OCI-M2 (cell line): ENCODE measurements around the gene DGCR8.

Source experiments
- DNase-seq: peaks from one replicate; lab custom pipeline; 2025; ENCODE audit not compliant: unreplicated experiment; lab: John Stamatoyannopoulos, UW

Gene DGCR8

GRCh38 chr22:20089226-20089976 lies 9.4 kb downstream of the DGCR8 start:
- DNase-seq, result no peak

GRCh38 chr22:20089977-20090729 lies 10.1 kb downstream of the DGCR8 start:
- DNase-seq, result no peak

DNA sequence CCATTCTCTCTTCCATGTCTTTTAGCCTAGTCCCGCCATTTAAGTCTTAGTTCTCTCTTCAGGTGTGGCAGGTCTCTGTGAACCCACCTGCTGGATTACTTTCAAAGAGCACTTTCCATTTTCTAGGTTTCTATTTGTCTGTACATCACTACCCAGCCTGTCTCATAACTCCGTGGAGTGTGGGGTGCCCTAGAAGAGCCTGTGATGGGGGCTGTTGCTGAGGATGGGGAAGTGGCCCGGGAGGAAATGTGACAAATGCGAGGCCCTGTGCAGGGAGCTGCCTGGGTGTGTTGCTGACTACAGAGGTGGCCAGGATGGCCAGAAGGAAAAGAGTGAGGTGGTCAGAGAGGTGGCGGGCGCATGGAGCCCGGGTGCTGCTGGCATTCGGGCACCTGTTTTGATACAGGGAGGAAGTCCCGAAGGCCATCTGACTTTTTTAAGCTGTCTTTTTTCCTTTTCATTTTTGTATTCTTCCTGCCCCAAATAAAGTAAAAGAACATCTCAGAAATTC lies 10.7 kb downstream of the DGCR8 start:
- no peak for DNase-seq

- DNase-seq, result no peak
These were observed 11.8 kb downstream of the DGCR8 start for GRCh38 chr22:20091690-20092476.

GRCh38 chr22:20092477-20092854 lies 12.4 kb downstream of the DGCR8 start:
- no peak for DNase-seq

DNA sequence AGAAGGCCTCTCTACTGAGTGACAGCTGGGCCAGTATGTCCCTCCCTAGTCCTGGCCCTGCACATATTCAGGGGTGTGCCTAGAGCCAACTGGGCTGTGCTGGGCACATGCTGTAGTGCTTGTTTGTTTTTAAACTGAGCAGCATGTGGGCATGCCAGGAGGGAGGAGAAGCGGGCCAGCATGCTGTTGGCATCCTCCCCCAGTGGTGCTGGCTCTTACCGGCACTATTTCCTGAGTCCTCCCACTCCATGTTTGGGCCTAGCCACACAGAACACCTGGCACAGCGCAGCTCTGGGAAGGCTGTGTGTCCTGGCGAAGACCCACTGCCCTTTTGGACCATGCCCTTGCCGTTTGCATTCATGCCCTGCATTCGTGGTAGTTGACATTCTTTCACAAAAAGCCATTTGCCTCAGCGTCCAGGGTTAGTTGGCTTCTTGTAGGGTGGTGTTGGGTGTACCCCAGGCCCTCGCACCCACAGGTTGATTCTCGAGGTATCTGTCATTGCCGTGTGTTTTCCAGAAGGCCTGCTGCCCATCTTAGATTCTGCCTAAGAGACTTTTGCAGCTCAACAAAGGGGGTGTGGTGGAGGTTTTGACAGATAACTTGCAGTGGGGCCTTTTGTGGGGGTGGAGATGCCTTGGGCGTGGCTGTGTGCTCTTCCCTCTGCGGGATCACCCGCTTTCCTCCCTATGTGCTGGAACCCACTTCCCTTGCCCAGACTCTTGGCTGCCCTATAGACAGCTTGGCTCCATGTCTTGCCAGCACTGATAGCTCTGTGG lies 13.6 kb downstream of the DGCR8 start:
- DNase-seq, result no peak

DNA sequence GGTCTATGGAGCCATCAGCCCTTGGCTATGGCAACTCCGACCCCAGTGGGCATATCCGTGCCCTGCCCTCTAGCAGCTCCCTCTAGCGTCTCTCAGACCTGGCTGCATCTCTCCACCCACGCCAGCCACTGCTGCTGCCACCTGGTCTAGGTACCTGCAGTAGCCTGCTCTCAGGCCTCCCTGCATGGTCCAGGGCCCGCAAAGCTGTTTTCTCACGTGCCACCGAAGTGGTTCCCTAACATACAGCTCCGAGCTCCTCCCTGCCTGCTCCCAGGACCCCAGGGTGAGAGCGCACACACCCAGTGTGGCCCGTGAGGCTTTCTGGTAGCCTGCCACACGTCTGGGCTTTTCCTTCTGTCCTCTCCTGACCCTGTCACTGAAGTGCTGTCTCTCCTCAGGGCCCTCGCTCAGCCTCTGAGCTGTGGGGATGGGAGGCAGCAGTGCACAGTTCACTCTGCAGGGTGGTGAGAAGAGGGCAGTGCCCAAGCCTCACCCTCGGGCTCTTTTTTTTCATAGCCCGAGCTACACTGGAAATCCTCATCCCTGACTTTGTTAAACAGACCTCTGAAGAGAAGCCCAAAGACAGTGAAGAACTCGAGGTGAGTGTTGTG lies 14.3 kb downstream of the DGCR8 start:
- no peak for DNase-seq

DNA sequence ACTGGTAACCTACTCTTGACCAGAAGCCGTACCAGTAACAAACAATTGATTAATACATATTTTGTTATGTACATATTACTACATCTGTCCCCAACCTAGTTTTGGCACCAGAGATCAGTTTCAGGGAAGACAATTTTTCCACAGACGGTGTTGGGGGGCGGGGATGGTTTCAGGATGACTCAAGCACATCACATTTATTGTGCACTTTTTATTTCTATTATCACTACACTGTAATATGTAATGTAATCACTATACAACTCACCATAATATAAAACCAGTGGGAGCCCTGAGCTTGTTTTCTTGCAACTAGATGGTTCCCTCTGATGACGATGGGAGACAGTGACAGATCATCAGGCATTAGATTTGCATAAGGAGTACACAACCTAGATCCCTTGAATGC lies 15.5 kb downstream of the DGCR8 start:
- no peak for DNase-seq

DNA sequence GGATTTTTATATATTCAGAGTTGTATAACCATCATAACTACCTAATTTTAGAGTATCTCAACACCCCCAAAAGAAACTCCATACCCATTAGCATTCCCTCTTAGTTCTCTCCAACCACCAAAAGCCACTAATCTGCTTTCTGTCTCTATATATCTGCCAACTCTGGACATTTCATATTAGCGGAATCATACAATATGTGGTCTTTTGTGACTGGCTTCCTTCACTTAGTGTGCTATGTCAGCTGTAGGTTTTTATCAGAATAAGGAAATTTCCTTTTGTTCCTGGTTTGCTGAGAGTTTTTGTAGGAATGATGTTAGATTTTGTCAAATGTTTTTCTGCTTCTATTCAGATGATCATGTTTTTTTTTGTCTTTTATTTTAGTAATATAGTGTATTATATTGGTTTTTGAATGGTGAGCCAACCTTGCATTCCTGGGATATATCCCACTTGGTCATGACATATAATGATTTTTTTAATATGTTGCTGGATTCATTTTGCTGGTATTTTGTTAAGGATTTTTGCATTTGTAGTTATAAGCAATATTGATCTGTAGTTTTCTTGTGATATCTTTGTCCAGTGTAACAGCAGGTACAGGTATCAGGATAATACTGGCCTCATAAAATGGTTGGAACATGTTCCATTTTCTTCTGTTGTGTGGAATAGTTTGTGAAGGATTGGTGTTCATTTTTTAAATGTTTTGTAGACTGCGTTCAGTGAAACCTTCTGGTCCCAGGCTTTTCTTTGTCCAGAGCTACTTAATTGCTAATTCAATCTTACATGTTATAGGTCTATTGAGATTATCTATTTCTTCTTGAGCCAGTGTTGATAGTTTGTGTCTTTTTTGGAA lies 16.8 kb downstream of the DGCR8 start:
- no peak for DNase-seq

DNA sequence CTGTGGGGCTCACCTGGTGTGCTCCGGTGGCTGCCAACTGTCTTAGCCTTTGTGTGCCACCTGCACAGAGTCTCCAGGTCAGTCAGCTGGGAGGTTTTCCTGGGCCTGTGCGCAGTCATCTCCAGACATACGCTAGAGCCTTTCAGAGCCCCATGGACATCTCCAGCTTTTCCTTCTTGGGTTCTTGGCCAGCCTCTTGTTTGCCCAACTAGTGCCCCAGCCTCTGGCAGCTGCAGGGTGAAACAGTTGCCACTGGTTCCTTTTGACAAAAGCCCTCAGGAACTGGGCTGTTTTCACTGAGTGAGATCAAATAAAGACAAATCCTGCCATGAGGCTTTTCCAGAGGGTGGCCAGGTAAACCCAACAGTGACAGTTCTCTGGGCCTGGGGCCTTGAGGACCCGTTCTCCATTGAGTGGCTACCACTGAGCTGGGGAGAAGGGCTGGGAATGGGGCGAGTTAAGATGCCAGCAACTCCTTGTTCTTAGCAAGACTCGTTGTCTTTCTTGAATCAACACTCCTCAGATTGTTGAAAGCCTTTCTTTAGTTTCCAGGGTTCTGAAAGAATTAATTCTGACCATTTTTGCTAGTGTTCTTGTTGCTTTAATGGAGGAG lies 19.2 kb downstream of the DGCR8 start:
- DNase-seq, result no peak

DNA sequence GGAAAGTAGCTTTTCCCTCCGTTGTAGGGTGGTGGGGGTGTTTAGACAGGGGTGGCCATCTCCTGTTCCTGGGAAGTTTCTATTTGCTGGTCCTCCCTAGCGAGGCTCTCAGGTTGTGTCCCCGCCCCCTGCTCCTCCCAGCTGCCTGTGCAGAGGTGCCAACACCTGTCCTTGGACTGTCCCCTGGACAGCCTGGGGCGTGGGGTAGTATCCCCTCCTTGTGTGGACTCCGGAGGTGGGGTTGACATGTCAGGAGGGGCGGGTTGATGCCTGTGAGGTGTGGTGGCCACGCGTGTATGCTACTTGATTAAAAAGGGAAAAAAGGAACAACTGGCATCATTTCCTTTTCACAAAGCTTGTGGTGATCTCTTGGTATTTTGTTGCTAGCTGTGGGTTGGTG lies 21.6 kb downstream of the DGCR8 start:
- DNase-seq, result no peak

- DNase-seq, result no peak
These were observed 22.3 kb downstream of the DGCR8 start for GRCh38 chr22:20102203-20102780.

DNA sequence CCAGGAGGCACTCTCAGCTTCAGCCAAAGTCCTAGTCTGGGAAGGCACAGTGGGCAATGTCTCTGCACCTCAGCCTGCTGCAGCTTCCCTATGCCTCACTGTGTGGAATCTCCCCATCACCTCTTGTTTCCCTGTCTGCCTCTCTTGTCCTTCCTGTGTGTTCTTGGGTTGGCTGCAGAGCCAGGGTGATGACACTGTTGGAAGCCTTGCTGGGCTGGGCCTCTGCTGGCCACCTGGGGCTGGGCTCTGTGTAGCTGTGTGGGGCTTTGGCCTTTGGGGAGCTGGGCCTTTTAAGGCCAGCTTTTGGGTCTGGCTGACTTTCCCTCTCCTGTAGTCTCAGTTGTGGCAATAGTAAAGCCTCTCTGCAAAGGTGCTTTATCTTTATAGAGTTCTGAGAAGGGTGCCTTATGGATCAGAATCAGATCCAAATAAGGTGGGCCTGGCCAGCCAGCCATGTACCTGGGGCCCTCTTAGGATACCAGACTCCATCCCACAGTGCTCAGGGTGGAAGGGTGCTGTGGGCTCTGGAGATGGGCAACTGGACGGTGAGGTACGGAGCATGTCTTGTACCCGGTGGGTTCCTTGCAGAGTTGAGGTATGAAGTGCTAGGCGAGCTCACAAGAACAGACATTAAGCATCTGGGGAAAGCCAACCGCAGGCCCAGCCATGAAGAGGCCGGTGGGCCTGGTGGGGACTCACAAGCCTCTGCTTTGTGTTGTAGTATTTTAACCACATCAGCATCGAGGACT lies 25.6 kb downstream of the DGCR8 start:
- DNase-seq, result no peak

GRCh38 chr22:20106205-20106848 lies 26.3 kb downstream of the DGCR8 start:
- DNase-seq, result no peak

- no peak for DNase-seq
These were observed 26.8 kb downstream of the DGCR8 start for GRCh38 chr22:20106849-20107237.

DNA sequence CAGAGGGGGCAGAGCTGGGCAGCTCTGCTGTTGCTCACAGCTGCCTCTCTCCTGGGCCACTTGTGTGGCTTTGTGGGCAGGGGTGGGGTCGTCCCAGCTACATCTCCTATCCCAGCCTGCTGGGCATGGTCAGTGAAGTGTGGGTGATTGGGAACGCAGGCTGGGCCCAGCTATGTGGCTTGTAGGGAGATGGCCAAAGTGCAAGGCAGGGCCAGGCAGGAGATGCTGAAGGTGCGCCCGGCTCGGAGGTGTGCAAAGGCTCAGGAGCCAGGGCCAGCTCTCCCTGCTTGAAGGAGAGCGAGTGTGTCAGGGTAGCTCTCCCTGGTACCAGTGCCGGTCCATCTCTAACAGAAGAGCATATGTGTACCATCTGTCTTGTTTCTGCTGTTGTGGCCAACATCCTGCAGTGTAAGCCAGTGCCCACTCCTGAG lies 27.4 kb downstream of the DGCR8 start:
- DNase-seq, result no peak

- no peak for DNase-seq
These were observed 28.1 kb downstream of the DGCR8 start for GRCh38 chr22:20107951-20108756.
